CD4-positive, alpha-beta T cell treated with Interleukin-2 at 100 ng/mL for 4 hours (primary cell): ENCODE measurements around the gene PLXDC1.
A peak's percentile ranks its signal among the peaks of the same experiment; 100 is the strongest.

Experiments used
- DNase-seq: peaks from one replicate; pipeline ENCODE4 v3.0.0-alpha.2; 2020; ENCODE audit warnings: low spot score

The PLXDC1 gene

DNA sequence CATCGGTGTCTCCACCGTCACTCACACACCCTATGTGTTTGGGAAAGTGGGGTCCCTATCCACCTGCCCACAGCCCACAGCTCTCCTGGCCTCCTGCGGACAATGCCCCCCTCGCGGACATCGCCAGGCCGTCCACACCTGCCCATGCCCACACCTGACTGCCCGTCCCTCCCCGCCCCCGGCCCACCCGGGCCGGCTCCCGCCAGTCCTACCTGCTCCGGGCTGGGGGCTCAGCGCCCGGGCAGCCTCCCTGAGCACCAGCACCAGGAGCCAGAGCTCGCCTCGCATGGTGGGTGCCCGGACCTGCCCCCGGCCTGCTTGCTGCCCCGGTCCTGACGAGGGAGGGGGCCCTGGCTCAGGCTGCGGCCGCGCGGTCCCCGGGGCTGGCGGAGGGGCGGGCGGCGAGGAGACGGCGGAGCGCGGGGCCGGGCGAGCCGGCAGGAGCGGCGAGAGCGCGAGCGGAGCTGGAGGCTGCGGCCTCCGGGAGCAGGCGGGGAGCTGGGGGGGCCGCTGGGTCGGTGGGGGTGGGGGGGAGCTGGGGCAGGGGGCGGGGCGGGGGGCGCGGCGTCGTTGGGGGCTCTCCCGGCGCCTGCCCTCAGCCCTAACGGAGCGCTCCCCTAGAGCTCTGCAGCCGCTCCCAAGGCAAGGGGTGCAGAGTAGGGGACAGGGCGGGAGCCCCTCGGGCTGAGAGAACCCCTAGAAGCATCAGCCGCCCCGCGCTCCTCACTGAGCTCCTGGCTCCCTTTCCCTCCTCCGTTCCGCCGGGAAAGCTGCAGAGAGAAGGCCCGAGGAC lies at the start of gene PLXDC1:
TSS of gene PLXDC1 (minus strand) at position 488 of the 793 bp plus-strand sequence. CDS start at position 288, 200 bp downstream.
- no peak for DNase-seq

DNA sequence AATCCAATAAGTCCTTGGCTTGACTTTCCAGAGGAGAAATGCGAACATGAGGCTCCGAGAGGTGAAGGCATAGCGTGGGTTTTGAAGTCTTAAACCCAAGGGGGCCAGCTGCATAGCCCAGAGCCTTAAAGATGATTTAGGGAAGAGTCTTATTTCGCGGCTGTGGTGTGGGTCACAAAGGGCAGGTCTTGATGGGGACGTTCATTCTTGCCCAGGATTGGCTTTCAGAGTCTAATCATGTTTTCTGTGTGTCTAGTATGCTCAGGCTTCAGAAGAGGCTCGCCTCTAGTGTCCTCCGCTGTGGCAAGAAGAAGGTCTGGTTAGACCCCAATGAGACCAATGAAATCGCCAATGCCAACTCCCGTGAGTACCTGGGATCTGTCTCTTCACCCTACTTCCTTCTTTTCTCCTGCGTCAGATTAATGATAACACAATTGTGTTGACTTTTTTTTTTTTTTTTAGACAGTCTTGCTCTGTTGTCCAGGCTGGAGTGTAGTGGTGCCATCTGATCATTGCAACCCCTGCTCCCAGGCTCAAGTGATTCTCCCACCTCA lies 49.6 kb upstream of the PLXDC1 start:
- no peak for DNase-seq

DNA sequence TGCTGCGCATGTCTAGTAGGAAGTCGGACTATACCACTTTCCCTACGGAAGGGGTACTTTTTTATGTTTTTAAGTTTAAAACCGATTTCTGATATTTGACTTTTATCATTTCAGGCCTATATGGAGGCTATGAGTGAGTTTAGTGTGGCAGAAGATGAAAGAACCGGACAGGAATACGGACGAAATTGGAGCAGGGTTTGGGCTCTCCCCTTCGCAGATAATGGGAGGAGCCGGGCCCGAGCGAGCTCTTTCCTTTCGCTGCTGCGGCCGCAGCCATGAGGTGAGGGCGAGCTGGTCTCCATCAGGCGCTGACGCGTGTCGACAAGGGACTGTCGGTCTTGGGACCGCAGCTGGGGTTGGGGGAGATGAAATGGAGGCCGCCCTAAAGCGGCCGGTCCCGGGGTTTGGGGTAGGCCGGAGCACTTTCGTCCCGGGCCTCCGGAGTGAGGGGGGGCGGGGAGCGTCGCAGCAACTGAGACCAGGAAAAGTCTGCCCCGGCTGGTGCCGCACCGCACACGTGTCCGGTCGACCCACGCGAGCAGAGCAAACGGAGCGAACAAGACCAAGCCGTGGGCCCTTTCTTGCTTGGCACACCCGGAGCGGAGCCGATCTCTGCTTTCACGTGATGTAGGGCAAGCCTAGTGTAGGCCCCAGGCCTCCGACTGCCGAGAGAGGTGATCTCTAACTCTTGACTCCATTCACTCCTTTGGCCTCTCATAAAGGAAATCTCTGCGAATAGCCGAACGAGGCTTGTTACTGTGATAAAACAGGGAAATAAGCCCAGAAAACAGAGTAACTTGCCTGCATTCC lies 48.8 kb upstream of the PLXDC1 start, which contains the start of gene RPL19:
TSS of gene RPL19 (plus strand) at position 214 of the 810 bp plus-strand sequence. CDS start at position 276, 62 bp downstream.
- DNase-seq: no peak

DNA sequence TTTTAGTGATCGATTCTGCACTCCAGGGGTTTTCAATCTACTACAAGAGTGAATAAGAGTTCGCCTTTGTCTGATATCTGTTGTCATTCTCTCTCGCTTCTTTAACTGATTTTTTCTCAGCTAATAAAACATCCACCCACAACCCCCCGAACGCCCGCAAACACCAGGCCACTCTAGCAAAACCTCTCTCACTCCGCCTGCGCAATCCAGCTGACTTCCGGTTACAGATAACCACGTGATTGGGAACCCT lies 48.3 kb upstream of the PLXDC1 start:
- peak; percentile 91 for DNase-seq

DNA sequence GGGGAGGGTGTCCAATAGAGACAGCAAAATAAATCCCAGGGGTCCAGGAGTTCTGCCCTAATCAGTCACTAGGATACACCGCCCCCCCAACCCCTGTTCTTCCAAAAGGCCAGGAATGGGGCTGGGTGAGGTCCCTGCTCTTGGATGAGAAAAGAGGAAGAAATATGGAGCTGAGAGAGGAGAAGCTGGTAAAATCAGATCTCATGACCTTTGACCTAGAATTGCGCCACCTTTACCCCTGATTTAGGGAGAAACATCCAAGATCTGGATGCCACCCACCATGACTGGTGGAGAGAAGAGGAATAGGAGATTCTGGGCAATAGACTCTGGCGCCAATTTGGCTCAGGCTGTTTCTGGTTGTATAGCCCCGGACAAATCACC lies 46.7 kb upstream of the PLXDC1 start:
- DNase-seq: no peak

DNA sequence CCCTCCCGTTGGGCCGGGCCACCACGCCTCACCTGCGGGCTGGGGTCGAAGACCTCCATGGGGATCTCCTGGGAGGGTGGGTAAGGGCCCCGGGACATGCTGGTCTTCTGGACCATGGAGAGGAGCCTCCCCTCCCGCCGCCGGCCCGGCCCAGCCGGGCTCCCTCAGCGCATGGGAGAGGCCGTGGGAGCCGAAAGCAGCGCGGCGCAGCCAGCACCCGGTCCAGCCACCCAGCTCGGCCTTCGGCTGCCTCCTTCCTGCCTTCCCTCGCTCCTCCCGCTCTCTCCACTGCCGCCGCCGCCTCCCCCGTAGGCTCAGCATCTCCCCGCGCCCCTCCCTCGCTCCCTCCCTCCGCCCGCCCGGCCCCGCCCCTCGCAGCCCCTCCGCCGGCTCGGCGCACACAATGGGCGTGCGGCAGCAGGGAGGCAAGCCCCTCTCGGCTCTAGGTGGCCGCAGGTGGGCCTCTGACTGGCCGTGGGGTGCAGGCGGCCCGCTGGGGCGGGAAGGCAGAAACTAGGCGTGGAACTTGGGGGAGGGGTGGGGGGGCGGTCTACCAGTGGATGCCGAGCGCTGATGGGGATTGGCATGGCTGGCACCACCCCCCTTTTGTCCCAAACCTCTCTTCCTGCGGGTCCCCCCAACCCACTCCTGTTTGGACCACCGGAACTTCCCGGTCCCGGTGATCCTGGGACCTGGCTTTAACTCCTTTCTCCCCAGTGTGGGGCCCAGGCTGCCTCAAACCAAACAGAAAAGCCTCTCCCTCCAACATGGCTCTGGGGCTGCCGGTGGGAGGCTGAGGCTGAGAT lies 46.1 kb upstream of the PLXDC1 start, which contains the start of gene CACNB1:
TSS of gene CACNB1 (minus strand) at position 290 of the 806 bp plus-strand sequence. CDS start at position 116, 174 bp downstream.
- peak; percentile 64 for DNase-seq

DNA sequence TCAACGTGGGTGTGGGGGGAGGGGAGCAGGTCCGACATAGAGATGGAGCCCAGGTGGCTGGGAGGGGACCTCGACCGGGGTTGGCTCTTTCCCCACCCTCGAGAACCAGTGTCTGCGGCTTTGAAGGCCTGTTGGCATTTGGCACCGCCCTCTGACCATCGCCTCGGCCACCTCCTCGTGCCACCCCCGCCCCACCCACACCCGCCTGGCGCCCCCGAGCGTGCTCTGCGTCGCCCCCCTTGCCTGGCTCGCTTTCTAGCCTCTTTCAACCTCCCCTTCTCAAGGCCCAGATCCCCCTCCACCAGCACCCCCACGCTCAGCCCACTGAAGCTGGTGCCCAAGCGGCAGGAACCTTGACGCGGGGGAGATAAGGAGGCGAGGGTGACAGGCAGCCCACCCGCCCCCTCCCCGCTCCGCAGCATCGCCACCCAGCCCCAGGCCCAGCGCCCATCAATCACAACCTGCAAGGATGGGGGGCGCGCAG lies 45.4 kb upstream of the PLXDC1 start:
- no peak for DNase-seq

DNA sequence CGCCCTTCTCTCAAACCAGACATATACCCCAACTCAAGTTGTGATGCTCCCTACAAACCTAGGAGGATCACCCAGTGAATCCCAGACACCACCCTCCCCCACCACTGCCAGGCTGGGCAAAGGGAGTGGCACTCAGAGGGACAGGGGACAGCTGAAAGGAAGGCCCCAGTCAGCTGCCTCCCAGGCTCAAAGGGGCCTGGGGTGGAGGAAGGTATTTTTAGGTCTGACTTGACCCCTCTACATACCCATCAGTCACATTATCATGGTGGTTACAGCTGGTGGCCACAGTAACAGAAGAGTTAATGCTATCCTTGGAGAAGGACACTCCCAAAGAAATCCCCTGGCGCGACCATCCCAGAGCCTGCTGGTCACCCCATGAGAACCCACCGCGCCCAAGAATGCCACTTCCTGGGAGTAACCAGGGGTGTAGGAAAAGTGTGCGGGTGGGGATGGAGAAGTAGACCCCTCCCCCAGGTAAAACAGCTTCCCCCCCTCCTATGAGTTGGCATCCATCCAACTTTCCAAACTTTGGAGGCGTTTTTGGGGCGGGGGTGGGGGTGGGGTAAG lies 44.9 kb upstream of the PLXDC1 start:
- no peak for DNase-seq

DNA sequence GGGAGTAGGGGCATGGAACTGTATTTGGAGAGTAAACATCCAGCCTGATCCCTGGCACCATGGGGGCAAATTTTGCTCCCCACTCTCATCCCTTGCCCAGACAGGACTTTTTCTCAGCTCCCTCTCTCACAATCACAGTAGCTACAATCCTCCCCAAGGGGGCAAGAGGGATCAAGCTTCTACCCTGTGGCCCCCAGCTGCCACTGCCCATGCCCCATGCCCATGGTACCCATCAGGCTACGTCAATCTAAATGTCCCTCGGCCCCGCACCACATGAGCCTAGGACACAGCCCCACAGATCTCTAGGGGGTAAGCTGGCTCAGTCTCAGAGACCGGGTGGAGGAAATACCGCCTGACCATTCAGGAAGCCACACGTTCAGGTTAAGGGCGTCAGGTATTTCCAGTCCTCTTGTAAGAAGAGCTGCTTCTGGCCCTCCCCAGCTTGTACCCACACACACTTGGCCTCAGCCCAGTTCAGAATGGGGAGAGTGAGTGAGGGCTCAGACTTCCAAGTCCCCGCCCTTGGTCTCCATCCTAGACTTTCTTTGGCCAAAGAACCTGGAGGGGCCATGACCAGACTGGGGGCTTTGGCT lies 44.2 kb upstream of the PLXDC1 start:
- DNase-seq: peak; percentile 19

DNA sequence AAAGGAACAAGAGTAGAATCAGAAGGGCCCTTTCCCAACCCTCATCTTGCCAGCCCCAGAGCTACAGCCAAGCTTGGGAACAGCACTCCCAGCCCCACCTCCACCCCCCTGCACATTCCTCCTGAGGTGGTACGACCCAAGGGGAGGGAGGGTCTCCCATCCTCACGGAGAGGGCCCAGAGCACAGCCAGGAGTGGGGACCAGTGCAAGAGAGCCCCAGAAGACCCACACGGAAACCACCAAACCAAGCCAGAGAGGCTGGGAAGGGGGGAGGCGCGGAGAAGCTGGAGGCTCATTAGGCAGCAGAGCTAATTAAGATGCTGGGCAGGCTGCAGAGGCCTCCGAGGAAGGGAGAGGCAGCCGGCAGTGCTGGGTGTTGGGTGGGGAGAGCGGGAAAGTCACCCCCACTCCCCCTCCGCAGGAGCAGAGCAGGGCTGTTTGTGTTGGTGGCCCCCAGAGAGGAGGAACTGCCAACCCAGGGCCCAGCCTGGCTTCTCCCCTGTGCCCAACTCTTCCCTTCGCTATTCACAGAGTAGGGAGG lies 43.6 kb upstream of the PLXDC1 start:
- DNase-seq: no peak

DNA sequence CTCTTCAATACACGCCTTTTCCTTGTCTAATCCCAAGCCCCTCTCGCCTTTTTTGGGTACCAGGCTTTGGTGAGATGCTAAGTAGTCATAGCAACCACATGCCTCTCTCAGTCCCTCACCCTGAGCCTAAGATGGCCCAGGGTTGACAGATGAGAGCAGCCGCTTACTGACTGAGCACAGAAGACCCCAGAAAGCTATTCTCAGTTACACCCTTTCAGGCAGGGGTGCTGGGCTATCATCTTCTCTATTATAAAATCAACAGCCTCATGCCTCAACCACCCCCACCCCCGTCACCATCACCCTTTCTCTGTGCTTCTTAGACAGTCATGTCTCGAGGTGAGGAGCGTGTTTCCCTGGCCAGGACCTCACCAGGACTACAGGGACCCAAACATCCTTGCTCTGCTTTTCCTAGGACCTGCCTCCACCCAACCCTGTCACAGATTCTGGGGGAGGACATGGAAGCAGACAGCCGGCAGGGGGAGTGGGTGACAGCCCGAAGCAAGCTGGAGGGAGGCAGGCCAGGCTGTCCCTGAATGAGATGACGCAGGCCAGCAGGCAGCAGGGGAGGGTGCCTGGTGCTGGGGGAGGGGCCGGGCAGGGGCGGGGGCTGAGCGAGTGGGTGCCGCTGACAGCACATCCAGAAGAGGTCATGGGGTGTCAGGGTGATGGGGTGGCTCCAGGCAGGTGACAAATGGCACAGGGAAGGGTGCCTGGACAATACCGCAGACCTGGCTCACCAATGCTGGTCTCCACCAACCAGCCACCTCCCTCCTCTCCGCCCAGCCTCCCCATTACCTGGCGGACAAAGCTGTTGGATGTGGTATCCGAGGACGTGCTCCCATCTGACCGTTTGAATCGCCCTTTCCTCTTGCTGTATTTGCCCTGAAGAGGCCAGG lies 42.9 kb upstream of the PLXDC1 start:
- no peak for DNase-seq

DNA sequence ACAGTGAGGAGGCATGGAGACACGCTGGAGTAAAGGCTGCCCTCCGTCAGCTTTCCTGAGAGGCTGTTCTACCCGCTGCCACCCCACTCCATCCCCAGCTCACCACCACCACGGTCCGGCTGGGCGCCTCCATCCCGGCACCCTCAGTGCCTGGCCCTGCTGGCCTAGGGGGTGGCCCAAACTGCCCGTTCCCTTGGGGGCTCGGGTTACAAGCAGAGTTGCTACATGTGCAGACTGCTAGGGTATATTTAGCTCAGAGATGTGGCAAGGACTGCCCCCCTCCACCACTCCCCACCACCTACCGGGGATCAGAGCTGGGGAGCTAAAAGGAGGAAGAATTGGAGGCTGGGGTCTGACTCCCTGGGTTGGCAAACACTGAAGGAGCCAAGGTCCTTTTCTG lies 41.9 kb upstream of the PLXDC1 start:
- no peak for DNase-seq

DNA sequence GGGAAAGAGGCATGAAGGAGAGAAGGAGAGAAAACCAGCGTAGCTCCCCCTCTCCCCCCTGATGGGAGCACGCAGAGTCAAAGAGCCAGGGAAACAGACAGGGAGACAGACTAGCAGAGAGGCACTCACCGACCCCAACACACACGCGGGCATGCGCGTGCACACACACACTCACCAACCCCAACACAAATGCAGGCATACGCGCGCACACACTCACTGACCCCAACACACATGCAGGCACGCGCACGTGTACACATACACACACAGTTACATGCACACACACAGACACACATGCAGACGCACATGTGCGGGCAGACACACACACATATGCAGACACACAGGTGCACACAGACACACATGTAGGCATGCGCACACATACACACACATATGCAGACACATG lies 41.5 kb upstream of the PLXDC1 start:
- no peak for DNase-seq

DNA sequence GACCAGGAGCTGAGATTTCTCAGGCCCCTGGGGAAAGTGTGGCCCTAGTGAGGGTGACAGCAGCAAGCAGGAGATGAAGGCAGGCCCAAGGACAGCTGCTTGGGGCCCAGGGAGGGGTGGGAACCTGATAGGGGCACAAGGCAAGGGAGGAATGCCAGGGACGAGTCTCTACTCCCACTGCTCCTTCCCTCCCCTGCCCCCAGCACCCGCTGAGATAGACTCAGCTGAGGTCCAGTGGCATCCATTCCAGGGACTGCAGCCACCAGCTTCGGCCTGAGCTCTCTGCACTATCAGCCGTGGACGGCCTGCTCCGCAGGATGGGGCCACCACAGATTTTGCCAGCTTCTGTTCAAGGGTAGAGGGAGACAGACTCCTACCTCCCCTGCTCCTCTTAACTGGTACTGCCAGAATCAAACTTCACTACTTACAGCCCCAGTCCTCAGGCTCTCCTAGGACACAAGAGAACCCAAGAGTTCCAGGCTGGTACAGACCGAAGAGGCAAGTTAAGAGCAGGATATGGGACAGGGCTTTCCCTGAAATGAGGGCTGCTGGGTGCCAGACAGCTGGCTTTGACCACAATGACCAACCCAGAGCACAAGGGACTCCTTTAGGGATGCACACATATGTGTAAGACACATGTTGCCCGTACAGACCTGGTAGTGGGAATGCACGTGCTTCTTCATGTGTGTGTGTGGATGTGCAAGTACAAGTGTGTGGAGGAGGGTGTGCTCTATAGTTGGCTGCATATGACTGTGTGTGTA lies 40.5 kb upstream of the PLXDC1 start:
- DNase-seq: no peak

DNA sequence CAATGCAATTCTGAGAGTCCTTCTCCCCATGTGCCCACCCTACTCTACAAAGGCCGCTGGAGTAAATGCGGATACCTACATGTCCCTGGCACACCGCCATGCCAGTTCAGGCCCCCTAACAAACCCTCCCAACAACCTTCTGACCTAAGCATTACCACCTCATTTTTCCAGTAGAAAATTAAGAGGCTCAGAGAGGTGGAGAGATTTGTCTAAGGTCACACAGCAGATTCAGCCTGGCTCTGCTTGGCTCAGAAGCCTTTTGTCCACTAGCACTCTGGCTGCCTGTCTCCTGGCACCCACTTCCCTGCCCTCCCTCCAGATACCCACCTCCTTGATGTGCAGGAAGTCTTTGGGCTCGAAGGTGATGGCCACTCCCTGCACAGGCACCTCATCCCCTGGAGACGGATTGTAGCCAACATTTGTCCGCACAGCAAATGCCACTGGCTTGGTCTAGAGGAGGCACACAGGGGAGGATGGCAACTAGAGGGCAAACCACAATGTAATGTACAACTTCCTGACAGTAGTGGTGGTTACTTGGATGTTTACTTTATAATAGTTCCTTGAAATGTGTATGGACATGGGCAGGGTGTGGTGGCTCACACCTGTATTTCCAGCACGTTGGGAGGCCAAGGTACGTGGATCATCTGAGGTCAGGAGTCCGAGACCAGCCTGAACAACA lies 35.9 kb upstream of the PLXDC1 start:
- no peak for DNase-seq

DNA sequence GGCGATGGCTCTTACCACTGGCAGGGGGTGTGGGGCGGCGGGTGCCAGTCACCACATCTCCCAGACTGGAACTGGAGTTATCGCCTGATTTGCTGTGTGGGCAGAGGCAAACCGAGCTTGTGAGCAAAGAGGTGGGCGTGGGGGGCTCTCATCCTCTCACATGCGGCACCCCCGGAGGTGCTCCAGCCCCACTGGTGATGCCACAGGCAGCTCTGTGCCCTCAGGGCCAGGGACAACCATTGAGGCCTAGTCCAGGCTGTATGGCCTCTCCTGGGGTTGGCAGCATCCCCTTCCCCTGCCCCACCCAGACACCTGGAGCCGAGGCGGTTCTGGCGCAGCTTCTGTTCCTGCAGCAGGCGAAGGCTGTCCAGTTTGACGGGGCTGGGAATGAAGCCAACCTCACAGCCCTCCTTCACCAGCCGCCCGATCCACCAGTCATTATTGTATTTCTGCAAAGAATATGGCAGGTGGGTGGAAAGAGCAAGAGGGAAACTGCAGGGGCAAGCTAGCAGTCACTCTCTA lies 35.1 kb upstream of the PLXDC1 start:
- no peak for DNase-seq

DNA sequence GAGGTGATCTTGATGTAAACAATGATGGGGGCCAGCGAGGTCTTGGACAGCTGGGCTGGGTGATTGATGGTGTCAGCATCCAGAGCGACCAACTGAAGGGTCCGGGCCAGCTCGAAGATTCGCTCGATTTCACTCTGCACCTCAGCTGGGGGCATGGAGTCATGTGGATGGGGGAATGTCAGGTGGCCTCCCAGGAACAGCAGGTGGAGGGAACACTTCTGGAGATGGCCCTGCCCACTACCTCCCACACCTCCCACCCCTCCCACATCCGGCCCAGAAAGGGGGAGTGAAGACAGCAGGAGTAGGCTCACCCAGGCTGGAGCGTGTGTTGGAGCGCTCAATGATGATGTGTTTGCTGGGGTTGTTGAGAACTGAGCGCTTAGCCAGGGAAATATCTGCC lies 32.3 kb upstream of the PLXDC1 start:
- DNase-seq: no peak

DNA sequence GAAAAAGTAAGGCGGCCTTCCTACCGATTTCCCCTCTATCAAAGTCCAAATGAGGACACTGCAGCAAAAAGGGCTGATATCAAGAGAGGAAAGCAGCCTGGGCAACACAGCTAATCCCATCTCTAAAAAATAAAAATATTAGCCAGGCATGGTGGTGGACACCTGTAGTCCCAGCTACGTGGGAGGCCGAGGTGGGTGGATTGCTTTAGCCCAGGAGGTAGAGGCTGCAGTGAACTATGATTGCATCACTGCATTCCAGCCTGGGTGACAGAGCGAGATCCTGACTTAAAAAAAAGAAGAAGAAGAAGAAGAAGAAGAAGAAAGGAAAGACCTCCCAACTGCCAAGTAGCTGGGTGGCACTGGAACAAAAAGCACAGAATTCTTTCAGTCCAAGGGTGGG lies 31.6 kb upstream of the PLXDC1 start:
- DNase-seq: no peak
